ENCODE data around the gene MRRF.

The MRRF gene

DNA sequence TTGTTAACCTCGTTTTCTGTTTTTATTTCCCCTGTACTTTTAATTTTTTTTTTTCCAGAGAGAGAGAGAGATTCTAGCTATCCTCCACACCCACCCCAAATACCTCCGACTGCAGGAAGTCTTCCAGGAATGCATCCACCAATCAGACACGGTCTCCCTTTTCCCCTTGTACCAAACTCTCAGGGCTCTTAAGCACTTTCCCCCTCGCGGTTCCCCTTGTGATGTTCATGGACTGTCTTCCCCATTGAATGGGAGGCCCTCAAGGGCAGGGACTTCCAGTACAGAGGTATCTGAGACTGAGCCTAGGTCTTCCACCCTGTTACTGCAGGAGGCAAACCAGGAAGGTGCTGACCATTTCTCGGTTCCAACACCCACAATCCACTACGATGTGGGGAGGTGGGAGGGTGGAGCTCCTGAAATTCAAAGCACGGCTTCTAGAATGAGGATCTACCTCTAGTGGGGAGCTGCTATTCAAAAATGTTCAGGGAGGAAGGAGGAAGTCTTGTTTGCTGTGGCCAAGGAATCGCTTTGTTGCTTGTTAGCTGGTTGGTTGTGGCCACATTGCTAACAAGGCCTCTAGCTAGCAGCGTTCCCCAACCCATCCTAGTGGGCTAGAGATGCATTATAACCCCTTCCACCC lies 68.6 kb downstream of the MRRF start:
- DNase-seq = peak; percentile 20

DNA sequence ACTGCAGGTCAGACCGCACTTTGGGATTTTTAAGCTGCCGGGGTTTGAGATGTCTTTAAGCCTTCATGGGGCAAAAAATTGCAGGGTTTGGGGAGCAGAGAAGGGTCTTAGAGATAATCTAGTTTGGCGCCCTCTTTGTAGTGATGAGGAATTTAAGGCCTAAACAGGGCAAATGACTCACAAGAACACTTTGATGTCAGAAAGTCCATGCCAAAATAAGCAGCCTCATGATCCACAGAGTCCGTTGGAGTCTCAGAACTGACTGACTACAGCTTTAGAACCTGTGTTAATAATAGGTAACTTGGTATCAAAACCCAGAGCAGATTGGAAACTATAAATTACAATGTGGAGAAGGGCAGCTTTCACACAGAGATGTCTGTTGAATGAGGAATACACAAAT lies 70.2 kb downstream of the MRRF start:
- DNase-seq = no peak

DNA sequence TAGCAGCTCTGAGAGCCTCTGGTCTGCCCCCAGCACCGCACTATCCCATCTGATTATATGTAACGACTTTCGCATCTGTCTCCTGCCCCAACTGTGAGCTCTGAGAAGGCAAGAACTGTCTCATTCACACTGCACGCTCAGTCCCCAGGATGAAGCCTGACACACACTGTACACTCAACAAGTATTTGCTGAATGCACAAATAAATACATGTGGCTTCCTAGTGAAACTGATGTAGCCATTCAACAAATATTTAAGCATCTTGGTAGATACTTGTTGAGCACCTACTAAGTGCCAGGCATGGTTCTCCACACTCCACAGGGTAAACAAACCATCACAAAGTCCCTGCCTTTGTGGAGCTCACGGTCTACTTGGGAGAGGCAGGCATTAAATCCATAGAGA lies 71.5 kb downstream of the MRRF start:
- DNase-seq = no peak

DNA sequence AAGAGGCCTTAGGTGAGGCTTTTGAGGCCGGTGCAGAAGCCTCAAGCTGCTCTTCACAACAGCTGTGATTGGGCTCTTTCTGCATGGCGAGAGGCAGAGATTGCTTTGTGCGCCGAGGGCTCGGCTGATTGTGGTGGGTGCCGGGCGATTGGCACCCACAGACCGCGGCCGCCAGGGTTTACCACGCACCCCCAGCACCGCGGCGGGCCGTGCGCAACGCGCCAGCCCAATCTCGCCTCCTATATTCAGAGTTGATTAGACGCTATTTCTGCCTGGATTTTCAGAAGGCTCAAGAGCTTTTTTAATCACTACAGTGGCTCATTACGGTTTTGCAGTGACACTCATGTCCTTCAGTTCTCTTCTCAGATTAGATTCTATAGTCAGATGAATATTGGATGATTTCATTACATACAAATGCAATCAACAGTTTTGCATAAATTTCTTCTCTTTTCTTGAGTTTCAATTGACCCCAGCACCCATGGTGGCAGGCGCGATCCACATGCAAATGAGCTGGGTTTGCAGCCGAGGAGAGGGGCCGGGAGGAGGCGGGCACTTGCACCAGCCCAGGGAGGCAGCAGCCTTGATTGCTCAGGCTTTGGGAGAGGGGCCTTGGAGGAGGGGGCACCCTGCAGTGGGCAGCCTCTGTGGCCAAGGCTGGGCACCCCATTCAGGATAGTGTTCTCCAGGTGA lies 72.3 kb downstream of the MRRF start:
- DNase-seq = no peak

GRCh38 chr9:122337556-122337929 lies 72.9 kb downstream of the MRRF start:
- DNase-seq = no peak

DNA sequence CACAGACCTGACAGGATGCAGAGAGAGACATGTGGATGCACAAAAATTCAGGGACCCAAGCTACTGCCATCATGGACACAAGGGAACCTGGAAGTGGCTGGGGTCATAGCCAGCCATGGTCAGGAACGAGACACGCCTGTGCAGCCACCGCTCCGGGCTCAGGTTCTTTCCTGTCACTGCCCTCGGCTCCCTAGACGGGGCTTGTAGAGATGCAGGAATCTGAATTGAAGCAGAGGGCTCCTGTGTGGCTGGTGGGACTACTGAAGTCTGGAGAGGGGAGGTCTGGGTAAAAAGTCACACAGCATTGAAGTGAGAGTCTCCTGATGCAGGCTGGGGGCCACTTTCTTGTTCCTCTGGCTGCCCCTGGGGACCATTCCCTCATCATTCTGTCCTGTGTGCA lies 73.9 kb downstream of the MRRF start:
- no peak for DNase-seq

- no peak for DNase-seq
Measured at GRCh38 chr9:122338994-122339393, 74.3 kb downstream of the MRRF start.

- no peak for DNase-seq
Measured at GRCh38 chr9:122339579-122339978, 74.9 kb downstream of the MRRF start.

- no peak for DNase-seq
Measured at GRCh38 chr9:122340161-122340560, 75.5 kb downstream of the MRRF start.

- DNase-seq = no peak
Measured at GRCh38 chr9:122342323-122343050, 77.8 kb downstream of the MRRF start.

DNA sequence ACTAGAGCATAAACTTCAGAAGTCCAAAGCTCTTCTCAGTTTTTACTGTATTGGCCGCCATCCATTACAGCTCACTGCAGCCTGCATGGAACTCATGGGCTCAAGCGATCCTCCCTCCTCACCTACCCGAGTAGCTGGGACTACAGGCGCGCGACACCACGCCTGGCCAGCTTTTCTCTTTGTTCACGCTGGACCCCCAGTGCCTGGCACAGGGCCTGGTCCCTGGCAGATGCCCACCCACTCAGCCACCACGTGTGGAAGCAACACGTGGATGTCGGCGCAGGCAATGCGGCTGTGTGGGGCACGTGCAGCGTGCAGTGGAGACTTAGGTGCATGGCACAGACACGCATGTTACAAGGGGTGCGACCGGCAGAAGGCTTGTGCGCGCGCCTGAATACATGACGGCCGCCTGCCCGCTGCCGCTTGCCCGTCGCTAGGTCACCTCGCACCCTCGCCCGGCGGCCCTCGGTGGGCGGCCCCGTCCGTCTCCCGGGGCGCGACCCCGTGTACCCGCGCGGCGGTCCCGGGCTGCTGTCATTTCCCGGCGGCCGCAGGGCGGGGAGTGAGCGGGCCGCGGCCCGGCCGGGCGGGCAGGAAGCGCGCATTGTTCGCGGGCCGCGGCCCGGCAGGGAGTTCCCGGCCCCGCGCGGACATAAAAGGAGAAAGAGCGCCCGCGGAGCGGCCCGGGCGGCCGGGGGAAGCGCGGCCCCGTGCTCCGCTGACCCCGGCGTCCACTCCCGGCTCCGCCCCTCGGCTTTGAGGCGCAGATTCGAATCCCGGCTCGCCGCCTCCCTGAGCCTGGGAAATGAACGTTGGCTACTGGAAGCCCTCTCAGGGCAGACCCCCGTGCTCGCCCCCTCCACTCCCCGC lies 82.0 kb downstream of the MRRF start:
- DNase-seq = no peak

DNA sequence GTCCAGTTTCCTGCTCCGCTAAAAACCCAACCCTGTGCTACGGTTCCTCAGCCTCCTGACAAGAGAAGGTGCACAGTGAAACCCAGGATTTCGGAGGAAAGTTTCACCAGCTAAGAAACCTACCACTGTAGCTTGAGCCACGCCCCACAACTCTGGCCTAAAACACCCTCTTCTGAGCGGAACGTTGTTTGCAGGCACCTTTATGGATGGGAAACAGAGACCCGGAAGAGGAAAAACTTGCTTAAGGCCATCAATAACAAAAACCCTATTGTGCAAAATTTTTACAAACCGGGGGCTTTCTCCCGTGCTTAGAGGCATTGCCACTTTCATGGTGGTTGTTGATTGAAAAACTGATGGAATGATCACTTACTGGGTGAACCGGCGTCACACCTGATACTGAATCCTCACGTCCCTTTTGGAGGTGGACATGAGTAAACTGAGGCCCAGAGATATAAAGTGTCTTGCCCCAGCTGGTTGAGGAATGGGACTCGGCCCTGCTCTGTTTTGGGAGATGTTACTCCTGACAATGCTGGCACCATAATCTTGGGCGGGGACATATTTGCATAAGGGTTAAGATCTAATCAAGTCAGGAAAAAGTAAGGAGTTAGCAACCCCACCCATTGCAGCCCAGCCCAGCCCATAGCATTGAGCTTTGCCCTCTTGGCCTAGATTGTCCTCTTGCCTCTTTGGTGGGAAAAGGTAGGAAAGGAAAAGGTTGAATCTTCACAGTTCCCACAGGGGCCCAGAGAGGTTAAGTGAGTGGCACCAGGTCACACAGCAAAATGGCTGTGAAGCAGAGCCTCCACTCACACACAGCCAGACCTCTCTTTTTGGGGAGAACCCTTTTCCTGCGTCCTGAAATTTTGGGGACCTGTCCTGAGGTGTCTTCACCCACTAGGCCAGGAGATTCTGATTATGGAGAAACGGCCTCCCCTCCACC lies 82.9 kb downstream of the MRRF start:
- DNase-seq = no peak

- no peak for DNase-seq
Measured at GRCh38 chr9:122348288-122348777, 83.7 kb downstream of the MRRF start.

DNA sequence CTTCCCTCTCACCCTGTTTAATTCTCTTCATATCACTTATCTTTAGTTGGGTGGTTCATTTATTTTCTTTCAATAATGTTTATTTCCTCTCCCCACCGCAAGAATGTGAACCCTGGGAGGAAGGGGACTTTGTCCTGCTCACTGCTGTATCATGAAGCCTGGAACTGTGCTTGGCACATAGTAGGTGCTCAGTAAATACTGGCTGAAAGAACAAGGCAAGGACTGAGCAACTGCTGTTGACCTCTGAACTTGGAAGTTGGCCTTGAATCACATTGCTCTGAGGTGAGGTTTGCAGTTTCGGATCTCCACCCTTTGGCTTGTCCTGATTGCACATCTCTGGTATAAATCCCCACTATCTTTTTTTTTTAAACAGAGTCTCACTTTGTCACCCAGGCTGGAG lies 84.1 kb downstream of the MRRF start:
- DNase-seq = no peak

DNA sequence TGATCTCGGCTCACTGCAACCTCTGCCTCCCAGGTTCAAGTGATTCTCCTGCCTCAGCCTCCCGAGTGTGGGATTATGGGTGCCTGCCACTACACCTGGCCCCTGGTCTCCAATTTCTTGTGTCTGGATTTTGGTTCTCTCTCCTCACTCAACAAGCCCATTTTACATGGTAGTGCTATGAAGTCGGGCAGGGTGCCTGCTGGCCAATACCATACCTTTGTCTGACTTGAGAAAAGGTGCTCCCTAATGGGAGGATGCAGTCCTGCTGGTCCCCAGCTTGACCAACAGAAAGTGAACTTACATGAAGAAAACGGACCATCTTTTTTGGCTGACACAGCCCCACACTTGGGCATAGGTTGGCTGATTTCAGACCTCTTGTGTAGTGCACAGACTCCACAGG lies 84.5 kb downstream of the MRRF start:
- DNase-seq = no peak

DNA sequence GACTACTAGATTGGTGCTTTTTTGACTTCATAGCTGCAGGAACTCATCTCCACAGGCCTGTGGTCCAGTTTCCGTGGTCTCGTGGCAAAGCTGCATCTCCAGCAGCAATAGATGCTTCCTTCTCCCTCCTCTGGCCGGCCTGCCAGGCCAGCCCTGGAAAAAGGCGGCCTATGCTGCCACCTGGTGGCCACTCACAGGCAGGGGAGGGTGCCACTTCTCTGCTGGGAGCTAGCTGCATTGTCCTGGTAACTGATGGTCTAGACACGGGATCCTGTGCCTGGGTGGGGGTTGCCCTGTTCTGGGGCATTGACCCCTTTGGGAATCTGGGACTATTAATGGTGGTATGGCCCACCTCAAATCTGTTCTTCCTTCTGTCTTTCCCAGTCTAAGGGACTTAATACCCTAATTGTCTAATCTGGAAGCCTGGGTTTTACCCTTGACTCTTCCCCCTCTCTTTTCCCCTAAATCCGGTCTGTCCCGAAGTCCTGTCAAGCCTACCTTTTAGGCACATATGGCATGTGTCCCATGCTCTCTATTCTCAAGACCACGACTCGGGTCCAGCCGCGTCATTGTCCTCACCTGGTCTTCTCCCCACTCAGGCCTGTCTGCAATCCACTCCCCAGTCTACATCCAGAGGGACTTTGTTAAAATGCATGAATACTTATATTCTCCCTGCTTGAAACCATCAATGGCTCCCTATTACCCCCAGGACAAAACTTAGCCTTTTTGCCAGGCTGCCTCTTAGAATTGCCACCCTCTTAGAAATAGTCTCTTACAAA lies 86.1 kb downstream of the MRRF start:
- peak; percentile 68 for DNase-seq

GRCh38 chr9:122354536-122355199 lies 90.0 kb downstream of the MRRF start:
- no peak for DNase-seq

DNA sequence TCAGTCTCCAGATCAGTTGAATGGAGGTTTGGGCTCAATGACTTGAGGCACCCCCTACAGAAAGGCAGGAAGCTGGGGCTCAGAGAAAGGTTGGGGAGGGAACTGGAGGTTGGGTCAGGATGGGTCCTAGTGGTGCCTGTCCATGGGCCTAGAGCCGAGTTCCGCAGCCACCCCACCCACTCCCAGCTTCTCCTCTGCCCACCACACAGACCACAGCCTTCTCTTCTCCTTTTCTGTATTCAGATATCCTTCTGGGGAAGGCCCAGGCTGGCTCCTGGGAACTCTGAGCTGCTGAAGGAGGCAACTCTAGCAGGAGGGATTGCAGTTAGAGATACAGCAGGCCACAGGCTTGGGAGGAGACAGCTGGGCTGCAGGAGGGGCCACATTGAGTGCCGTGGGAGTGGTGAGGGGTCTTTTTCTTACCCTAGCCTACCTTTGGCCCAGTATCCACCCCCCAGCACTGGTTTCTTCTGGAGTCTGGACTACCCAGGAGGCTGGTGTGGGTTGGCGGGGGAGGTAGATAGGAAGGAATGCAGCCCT lies 90.7 kb downstream of the MRRF start:
- no peak for DNase-seq

DNA sequence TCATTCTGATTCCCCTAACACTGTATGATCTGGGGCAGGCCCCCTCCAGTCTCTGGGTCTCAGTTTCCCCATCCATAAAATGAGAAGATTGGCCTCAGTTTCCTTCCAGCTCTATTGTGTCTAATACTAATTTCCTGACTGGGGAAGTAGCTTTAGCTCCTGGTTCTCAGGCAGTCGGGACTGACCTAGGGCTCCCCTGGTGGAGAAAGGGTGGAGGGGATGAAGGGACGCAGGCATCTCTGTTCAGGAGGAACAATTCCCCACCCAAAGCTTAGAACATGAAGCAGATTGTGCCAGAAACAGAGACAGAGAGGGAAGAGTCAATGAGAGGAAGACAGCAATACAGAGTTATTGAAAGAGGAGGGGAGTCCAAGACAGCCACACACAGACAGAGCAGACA lies 91.9 kb downstream of the MRRF start:
- no peak for DNase-seq

- no peak for DNase-seq
Measured at GRCh38 chr9:122360891-122361290, 96.2 kb downstream of the MRRF start.
